Endothelial cell of umbilical vein (primary cell): ENCODE measurements around the gene LRRK2.
"Not testable (repeated sequence)": the region's sequence is repeated elsewhere in the genome, so short reads cannot be mapped to it uniquely, and the experiment has no call there.

Experiments
- CTCF ChIP-seq, 2 donors: IDR thresholded peaks; 1 replicate in 1 of 2; 2 replicates in 1 of 2; pipeline ENCODE4 v1.5.1; 2011; ENCODE audit warnings: low read length in 2 of 2, mild to moderate bottlenecking in 2 of 2, moderate library complexity in 2 of 2, control low read depth in 1 of 2, inconsistent platforms in 1 of 2, low read depth in 1 of 2; ENCODE audit not compliant: insufficient read depth in 1 of 2; ENCODE audit errors: extremely low read depth in 1 of 2
- EZH2 ChIP-seq: IDR thresholded peaks from 2 replicates; pipeline ENCODE4 v1.6.1; 2012; ENCODE audit warnings: borderline replicate concordance, low read depth, mild to moderate bottlenecking, moderate library complexity, low read length, inconsistent platforms; ENCODE audit not compliant: severe bottlenecking
- FOS ChIP-seq: IDR thresholded peaks from 2 replicates; pipeline ENCODE4 v1.6.1; 2011; ENCODE audit warnings: mild to moderate bottlenecking, low read length, moderate library complexity, borderline replicate concordance; ENCODE audit not compliant: insufficient read depth
- JUN ChIP-seq: IDR thresholded peaks from 2 replicates; pipeline ENCODE4 v1.6.1; 2011; ENCODE audit warnings: borderline replicate concordance, low read depth; ENCODE audit not compliant: insufficient read length, insufficient read depth
- MAX ChIP-seq: IDR thresholded peaks from 2 replicates; pipeline ENCODE4 v1.6.1; 2011; ENCODE audit not compliant: insufficient read depth, insufficient read length
- POLR2AphosphoS5 ChIP-seq: IDR thresholded peaks from 2 replicates; pipeline ENCODE4 v1.6.1; 2012; ENCODE audit warnings: low read depth, mild to moderate bottlenecking, control low read depth, low read length, moderate library complexity; ENCODE audit not compliant: insufficient read depth

- not testable (repeated sequence) for TF ChIP-seq JUN; CTCF (IDR thresholded peaks at IDR 0.05; ENCODE audit: extremely low read depth in 1 of 2, insufficient read depth in 1 of 2, low read depth in 1 of 2, low read length in 2 of 2); EZH2; POLR2AphosphoS5; MAX; FOS
Measured at GRCh38 chr12:40244526-40245156, 19.8 kb downstream of the LRRK2 start.
